Sigmoid colon (tissue), 4 donors: ENCODE measurements around the gene APCDD1.

Experiments used
- EP300 ChIP-seq, 4 donors: sonication (generic); formaldehyde crosslinking; IDR thresholded peaks; one replicate each; pipeline ENCODE4 v1.6.1; 2017; ENCODE audit warnings: antibody characterized with exemption in 4 of 4
- POLR2A ChIP-seq, 2 donors: fragments of 450-650 bp; IDR thresholded peaks; one replicate each; pipeline ENCODE4 v1.6.1; 2016; ENCODE audit warnings: antibody characterized with exemption in 2 of 2, mild to moderate bottlenecking in 2 of 2, moderate library complexity in 2 of 2
- TF ChIP-seq, protein P1 (sequence below), 4 experiments: fragments of 450-650 bp in 3 of 4; fragments of 200-600 bp in 1 of 4; IDR thresholded peaks; one replicate each; pipeline ENCODE4 v1.5.1; 2016 to 2019; ENCODE audit warnings: antibody characterized with exemption in 4 of 4, mild to moderate bottlenecking in 3 of 4, moderate library complexity in 2 of 4

DNA sequence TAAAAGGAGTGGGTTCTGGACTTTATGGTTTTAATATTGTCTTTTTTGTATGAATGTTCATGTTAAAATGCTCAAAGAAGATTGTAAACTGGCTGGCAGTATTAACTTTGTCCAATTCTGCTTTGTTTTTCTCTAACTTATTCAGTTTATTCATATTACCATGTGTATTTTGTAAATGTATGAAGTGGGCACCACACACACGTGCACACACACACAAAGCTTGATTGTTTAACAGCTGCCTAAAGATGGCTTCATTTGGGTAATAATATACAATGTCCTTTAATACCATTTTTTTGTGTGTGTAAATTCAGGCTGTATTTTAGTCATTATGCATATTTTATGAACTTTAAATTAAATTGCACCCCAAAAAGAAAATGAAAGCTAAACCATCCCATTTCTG, 11.4 kb upstream of the APCDD1 start:
- TF ChIP-seq, protein P1, sequence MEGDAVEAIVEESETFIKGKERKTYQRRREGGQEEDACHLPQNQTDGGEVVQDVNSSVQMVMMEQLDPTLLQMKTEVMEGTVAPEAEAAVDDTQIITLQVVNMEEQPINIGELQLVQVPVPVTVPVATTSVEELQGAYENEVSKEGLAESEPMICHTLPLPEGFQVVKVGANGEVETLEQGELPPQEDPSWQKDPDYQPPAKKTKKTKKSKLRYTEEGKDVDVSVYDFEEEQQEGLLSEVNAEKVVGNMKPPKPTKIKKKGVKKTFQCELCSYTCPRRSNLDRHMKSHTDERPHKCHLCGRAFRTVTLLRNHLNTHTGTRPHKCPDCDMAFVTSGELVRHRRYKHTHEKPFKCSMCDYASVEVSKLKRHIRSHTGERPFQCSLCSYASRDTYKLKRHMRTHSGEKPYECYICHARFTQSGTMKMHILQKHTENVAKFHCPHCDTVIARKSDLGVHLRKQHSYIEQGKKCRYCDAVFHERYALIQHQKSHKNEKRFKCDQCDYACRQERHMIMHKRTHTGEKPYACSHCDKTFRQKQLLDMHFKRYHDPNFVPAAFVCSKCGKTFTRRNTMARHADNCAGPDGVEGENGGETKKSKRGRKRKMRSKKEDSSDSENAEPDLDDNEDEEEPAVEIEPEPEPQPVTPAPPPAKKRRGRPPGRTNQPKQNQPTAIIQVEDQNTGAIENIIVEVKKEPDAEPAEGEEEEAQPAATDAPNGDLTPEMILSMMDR (IDR thresholded peaks at IDR 0.05), result no peak
- no peak for TF ChIP-seq EP300 (IDR thresholded peaks at IDR 0.05)
- no peak for TF ChIP-seq POLR2A (IDR thresholded peaks at IDR 0.05)
